ENCODE results near the gene CRYL1. TPM values are rescaled to one million over a fixed set of nuclear protein-coding genes. Genes with fewer than 3 reads are reported as not detected.

Gene CRYL1
- total and polyA plus RNA-seq, 9 of the 15 experiments (the other 6 are each of a cell fraction or from before 2014, with no cell fraction given): 1.0 to 6.9 (median 2.4) TPM

DNA sequence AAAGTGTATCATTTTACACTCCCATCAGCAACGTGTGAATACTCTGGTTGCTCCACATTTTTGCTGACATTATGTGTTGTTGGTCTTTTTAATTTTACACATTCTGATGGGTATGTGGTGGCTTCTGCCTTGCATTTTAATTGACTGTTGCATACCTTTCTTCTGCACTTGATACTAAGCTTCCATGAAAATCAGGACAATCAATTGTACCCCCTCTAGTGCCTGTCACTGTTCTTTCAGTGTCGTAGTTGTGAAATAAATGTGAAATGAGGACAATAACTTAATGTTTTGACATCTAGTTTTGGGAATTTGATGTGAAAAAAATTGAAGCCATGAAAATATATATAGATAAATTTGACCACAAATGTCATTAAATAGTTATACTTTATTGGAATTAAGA lies 48.0 kb upstream of the CRYL1 start:
- no peak overlapping the region for H3K27ac ChIP-seq (ENCODE audit: extremely low read depth, low read depth, low read length)
- WGBS (ENCODE audit: insufficient coverage, low coverage, missing lambda C conversion rate): 79% methylated on average over 2 of the region's 2 CpGs
- H3K4me1 ChIP-seq (replicated peaks in 1 of 2; ENCODE audit: control insufficient read depth in 2 of 2, insufficient read depth in 2 of 2, low read length in 2 of 2): no peaks in the 10 kb centered on the region
- no peaks in the 10 kb centered on the region for H3K9me1 ChIP-seq (ENCODE audit: control insufficient read depth, insufficient read depth, low read length)
- no peaks in the 10 kb centered on the region for H3K9me3 ChIP-seq (replicated peaks; ENCODE audit: control insufficient read depth, insufficient read depth, low read depth, low read length)
- H4K20me1 ChIP-seq (replicated peaks; ENCODE audit: control insufficient read depth, insufficient read depth, low read length): no peaks in the 10 kb centered on the region
- TF ChIP-seq, protein P1, sequence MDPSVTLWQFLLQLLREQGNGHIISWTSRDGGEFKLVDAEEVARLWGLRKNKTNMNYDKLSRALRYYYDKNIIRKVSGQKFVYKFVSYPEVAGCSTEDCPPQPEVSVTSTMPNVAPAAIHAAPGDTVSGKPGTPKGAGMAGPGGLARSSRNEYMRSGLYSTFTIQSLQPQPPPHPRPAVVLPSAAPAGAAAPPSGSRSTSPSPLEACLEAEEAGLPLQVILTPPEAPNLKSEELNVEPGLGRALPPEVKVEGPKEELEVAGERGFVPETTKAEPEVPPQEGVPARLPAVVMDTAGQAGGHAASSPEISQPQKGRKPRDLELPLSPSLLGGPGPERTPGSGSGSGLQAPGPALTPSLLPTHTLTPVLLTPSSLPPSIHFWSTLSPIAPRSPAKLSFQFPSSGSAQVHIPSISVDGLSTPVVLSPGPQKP (CRISPR knock-in tag; IDR thresholded peaks at IDR 0.05): no peak
- no peak for TF ChIP-seq ZNF668 (CRISPR knock-in tag; IDR thresholded peaks at IDR 0.05)
- TF ChIP-seq NRF1 (conservative IDR thresholded peaks at IDR 0.05 in 1 of 2, IDR thresholded peaks at IDR 0.05 in 1 of 2): no peak
- TF ChIP-seq ZNF57 (CRISPR knock-in tag; IDR thresholded peaks at IDR 0.05): no peak
- TF ChIP-seq CXXC5 (CRISPR knock-in tag; IDR thresholded peaks at IDR 0.05): no peak
- TF ChIP-seq BDP1 (IDR thresholded peaks at IDR 0.05; ENCODE audit: insufficient read depth, insufficient read length): no peak
- no peak for TF ChIP-seq SP2 (IDR thresholded peaks at IDR 0.05; ENCODE audit: extremely low read depth, low read depth, low read length, poor library complexity, severe bottlenecking)
- TF ChIP-seq BMI1 (IDR thresholded peaks at IDR 0.05; ENCODE audit: low read length): no peak
- no peak for TF ChIP-seq MAZ (CRISPR knock-in tag; conservative IDR thresholded peaks at IDR 0.05 in 1 of 2, IDR thresholded peaks at IDR 0.05 in 1 of 2)
- TF ChIP-seq, protein P2, sequence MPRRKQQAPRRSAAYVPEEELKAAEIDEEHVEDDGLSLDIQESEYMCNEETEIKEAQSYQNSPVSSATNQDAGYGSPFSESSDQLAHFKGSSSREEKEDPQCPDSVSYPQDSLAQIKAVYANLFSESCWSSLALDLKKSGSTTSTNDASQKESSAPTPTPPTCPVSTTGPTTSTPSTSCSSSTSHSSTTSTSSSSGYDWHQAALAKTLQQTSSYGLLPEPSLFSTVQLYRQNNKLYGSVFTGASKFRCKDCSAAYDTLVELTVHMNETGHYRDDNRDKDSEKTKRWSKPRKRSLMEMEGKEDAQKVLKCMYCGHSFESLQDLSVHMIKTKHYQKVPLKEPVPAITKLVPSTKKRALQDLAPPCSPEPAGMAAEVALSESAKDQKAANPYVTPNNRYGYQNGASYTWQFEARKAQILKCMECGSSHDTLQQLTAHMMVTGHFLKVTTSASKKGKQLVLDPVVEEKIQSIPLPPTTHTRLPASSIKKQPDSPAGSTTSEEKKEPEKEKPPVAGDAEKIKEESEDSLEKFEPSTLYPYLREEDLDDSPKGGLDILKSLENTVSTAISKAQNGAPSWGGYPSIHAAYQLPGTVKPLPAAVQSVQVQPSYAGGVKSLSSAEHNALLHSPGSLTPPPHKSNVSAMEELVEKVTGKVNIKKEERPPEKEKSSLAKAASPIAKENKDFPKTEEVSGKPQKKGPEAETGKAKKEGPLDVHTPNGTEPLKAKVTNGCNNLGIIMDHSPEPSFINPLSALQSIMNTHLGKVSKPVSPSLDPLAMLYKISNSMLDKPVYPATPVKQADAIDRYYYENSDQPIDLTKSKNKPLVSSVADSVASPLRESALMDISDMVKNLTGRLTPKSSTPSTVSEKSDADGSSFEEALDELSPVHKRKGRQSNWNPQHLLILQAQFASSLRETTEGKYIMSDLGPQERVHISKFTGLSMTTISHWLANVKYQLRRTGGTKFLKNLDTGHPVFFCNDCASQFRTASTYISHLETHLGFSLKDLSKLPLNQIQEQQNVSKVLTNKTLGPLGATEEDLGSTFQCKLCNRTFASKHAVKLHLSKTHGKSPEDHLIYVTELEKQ (CRISPR knock-in tag; IDR thresholded peaks at IDR 0.05): no peak
- no peak for TF ChIP-seq CHD1 (IDR thresholded peaks at IDR 0.05; ENCODE audit: low read length)
- H3K36me3 ChIP-seq (ENCODE audit: control insufficient read depth, insufficient read depth, low read length): no peaks in the 10 kb centered on the region
- in situ Hi-C loops (cut with MboI): no loop called here
- H3K4me3 ChIP-seq: no peak overlapping the region
- H3K9ac ChIP-seq (ENCODE audit: insufficient read depth in 1 of 2, low read depth in 2 of 2, low read length in 2 of 2): no peak overlapping the region
- POLR2A ChIA-PET: no interaction called here
- DNase-seq (ENCODE audit: extremely low read depth in 1 of 4, low spot score in 3 of 4) (no peak), FAIRE-seq (no peak), ATAC-seq (no peak)
- 0 out of 3 replicates have a peak, but pooled peaks cover 2% of the 10 kb centered on the region for H3K79me2 ChIP-seq (ENCODE audit: control insufficient read depth, insufficient read depth, low read length)
- H2AFZ ChIP-seq (ENCODE audit: low read depth, low read length): no peak overlapping the region
- intact Hi-C loops (cut with micrococcal nuclease): no loop called here
- no peak overlapping the region for H3K4me2 ChIP-seq (ENCODE audit: insufficient read depth, low read length)
- no peaks in the 10 kb centered on the region for H3K27me3 ChIP-seq (ENCODE audit: control insufficient read depth in 2 of 2, insufficient read depth in 2 of 2, low read length in 2 of 2)
- CTCF ChIA-PET (ENCODE audit: low intra/inter-chr PET ratio): no interaction called here
- BruUV-seq (replicated peaks): no TSS peak

Data from K562 (cell line).